Stomach smooth muscle (tissue), 2 donors: Measurements from ENCODE around the gene DIAPH3.

Experiments used
- H3K27ac ChIP-seq: one replicate; pipeline ENCODE4 v1.7.0; 2013; ENCODE audit warnings: mild to moderate bottlenecking, low read length, inconsistent platforms
- H3K27me3 ChIP-seq, 2 donors: one replicate each; pipeline ENCODE4 v1.7.0; 2013; ENCODE audit warnings: low read length in 2 of 2; ENCODE audit not compliant: insufficient read depth in 2 of 2, control insufficient read depth in 1 of 2
- H3K36me3 ChIP-seq, 2 donors: one replicate each; pipeline ENCODE4 v1.7.0; 2013; ENCODE audit warnings: low read length in 2 of 2; ENCODE audit not compliant: control insufficient read depth in 2 of 2, insufficient read depth in 2 of 2
- H3K4me1 ChIP-seq: one replicate; pipeline ENCODE4 v1.7.0; 2013; ENCODE audit warnings: low read length; ENCODE audit not compliant: control insufficient read depth, insufficient read depth
- H3K4me3 ChIP-seq, 2 donors: one replicate each; pipeline ENCODE4 v1.7.0; 2013; ENCODE audit warnings: low read length in 2 of 2
- H3K9ac ChIP-seq, 2 donors: one replicate each; pipeline ENCODE4 v1.7.0; 2013; ENCODE audit warnings: low read length in 2 of 2, mild to moderate bottlenecking in 1 of 2
- H3K9me3 ChIP-seq, 2 donors: one replicate each; pipeline ENCODE4 v1.7.0; 2013; ENCODE audit warnings: low read length in 2 of 2; ENCODE audit not compliant: control insufficient read depth in 2 of 2
- donor health status: healthy.
- donor health status: Pancreatic carcinoma.

DIAPH3 gene

GRCh38 chr13:59681636-59682311 lies 482.0 kb downstream of the DIAPH3 start:
- Histone ChIP-seq H3K4me3 (no peak overlapping the region), H3K36me3 (no peaks in the 10 kb centered on the region), H3K9ac (no peak overlapping the region), H3K27ac (no peak overlapping the region), H3K4me1 (peaks cover 6% of the 10 kb centered on the region), H3K9me3 (no peaks in the 10 kb centered on the region), H3K27me3 (no peaks in the 10 kb centered on the region)

GRCh38 chr13:59680429-59681024 lies 483.2 kb downstream of the DIAPH3 start:
- H3K36me3 ChIP-seq = no peaks in the 10 kb centered on the region
- H3K27ac ChIP-seq = no peak overlapping the region
- no peaks in the 10 kb centered on the region for H3K9me3 ChIP-seq
- peaks cover 6% of the 10 kb centered on the region for H3K4me1 ChIP-seq
- no peak overlapping the region for H3K9ac ChIP-seq
- no peaks in the 10 kb centered on the region for H3K27me3 ChIP-seq
- H3K4me3 ChIP-seq = no peak overlapping the region

DNA sequence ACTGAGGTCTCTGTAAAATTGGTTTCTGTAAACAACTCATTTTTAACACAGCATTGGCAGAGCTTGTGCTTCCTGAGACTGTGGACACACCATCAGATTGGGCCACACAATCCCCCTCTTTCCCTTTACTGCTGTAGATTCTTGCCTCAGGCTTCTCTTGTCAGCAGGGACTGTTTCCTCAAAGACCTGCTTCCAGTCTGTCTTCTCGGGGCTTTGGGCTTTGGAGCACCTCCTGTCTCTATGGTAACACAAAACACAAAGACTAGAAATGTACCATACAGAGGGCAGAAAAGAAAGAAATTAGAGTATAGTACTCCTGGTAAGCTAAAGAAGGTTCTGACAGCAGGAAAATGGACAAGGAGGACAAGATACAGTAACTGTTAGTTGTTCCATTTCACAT lies 484.5 kb downstream of the DIAPH3 start:
- H3K27ac ChIP-seq = no peak overlapping the region

DNA sequence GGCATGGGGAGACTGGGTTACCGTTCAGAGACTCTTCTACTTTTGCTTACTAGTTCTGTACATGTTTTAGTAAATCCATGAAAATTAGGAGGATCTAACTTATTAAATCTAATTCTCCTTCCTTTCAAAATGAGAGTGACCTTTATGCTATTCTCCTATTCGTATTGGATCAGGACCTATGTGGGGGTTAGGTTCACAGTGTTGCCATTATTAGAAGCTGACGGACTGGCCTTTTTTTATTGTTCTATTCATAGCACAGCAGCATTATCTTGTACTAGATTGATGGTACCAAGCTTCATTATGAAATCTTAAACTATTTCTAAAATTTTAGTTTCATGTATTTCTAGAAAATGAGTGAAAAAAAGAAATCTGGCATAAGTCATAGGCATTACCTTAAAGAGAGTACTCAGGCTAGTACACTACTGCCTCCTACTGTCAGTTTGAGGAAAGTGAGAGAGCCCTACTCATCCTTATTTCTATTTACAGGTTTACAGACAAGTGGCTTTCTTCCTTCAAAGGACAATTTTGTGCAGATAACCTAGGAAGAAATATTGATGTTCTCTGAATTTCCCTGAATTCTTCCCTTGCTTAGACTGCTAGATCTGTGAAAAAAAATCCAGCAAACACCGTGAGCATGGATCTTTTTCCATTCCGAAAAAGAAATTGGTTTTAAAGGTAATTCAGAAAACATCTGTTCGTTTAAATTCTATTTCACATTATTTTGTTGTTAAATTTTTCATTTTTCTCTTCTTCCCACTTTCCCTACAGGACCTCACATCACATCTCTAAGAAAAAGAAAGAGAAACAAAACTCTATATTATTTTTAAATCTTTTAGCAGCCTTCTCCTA lies 485.5 kb downstream of the DIAPH3 start:
- no peaks in the 10 kb centered on the region for H3K9me3 ChIP-seq

More for the DNA sequence above, 484.5 kb downstream of the DIAPH3 start:
- no peaks in the 10 kb centered on the region for H3K36me3 ChIP-seq
- H3K9me3 ChIP-seq = no peaks in the 10 kb centered on the region
- no peak overlapping the region for H3K4me3 ChIP-seq
- no peak overlapping the region for H3K9ac ChIP-seq
- H3K4me1 ChIP-seq = peaks cover 6% of the 10 kb centered on the region
- no peaks in the 10 kb centered on the region for H3K27me3 ChIP-seq

GRCh38 chr13:59677430-59677829 lies 486.3 kb downstream of the DIAPH3 start:
- H3K27me3 ChIP-seq = no peaks in the 10 kb centered on the region
- no peak overlapping the region for H3K27ac ChIP-seq
- peaks cover 6% of the 10 kb centered on the region for H3K4me1 ChIP-seq
- no peak overlapping the region for H3K4me3 ChIP-seq
- no peak overlapping the region for H3K9ac ChIP-seq
- H3K36me3 ChIP-seq = no peaks in the 10 kb centered on the region
- no peaks in the 10 kb centered on the region for H3K9me3 ChIP-seq

More for the DNA sequence above, 485.5 kb downstream of the DIAPH3 start:
- no peak overlapping the region for H3K9ac ChIP-seq
- no peak overlapping the region for H3K4me3 ChIP-seq
- H3K4me1 ChIP-seq = peaks cover 6% of the 10 kb centered on the region
- H3K27ac ChIP-seq = no peak overlapping the region
- H3K36me3 ChIP-seq = no peaks in the 10 kb centered on the region
- no peaks in the 10 kb centered on the region for H3K27me3 ChIP-seq

DNA sequence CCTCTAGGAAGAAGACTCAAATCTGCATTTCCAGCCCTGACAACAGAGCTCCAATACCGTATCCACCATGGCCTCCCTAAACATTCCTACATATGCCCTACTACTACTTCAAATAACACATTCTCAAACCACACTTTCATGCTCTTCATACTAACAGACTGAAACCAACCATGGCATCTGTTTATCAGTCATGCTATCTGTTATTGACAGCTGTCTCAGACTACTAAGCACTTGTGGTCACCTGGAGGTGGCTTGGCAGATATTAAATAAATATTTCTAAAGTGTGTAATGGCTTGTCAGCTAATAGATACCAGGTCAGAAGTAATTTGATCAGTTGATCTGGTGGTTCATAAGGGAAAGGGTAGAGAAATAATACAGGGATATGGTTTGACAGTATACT lies 489.1 kb downstream of the DIAPH3 start:
- no peak overlapping the region for H3K4me3 ChIP-seq
- H3K9ac ChIP-seq = no peak overlapping the region
- no peak overlapping the region for H3K27ac ChIP-seq
- H3K36me3 ChIP-seq = no peaks in the 10 kb centered on the region
- H3K9me3 ChIP-seq = no peaks in the 10 kb centered on the region
- H3K27me3 ChIP-seq = no peaks in the 10 kb centered on the region
- peaks cover 6% of the 10 kb centered on the region for H3K4me1 ChIP-seq

GRCh38 chr13:59673286-59673685 lies 490.4 kb downstream of the DIAPH3 start:
- no peaks in the 10 kb centered on the region for H3K4me1 ChIP-seq
- H3K27me3 ChIP-seq = no peaks in the 10 kb centered on the region
- H3K4me3 ChIP-seq = no peak overlapping the region
- H3K36me3 ChIP-seq = no peaks in the 10 kb centered on the region
- H3K9ac ChIP-seq = no peak overlapping the region
- no peak overlapping the region for H3K27ac ChIP-seq
- H3K9me3 ChIP-seq = no peaks in the 10 kb centered on the region

GRCh38 chr13:59672445-59672844 lies 491.3 kb downstream of the DIAPH3 start:
- H3K4me3 ChIP-seq = no peak overlapping the region
- no peak overlapping the region for H3K27ac ChIP-seq
- H3K27me3 ChIP-seq = no peaks in the 10 kb centered on the region
- no peak overlapping the region for H3K9ac ChIP-seq
- H3K4me1 ChIP-seq = no peaks in the 10 kb centered on the region
- H3K36me3 ChIP-seq = no peaks in the 10 kb centered on the region
- no peaks in the 10 kb centered on the region for H3K9me3 ChIP-seq

DNA sequence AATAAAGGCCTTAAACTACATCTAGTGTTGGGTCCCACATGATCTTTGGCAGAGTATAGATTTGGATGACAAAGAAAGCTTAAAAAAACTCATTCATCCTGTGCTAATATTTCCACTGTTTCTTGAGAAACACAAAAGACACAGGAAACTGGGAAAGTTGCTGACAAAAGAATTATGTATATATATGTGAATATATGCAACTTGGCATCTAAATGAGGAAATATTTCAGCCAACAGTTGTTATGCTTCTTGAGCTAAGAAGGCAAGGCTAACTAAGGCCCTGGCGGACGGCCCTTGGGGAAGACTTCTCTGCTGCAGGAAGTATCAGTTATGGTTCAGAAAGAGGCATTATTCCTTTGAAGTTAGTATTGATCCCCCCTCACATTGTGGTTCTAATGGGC lies 491.8 kb downstream of the DIAPH3 start:
- Histone ChIP-seq H3K27ac (no peak overlapping the region), H3K9me3 (no peaks in the 10 kb centered on the region), H3K9ac (no peak overlapping the region), H3K36me3 (no peaks in the 10 kb centered on the region), H3K4me3 (no peak overlapping the region), H3K27me3 (no peaks in the 10 kb centered on the region), H3K4me1 (no peaks in the 10 kb centered on the region)

DNA sequence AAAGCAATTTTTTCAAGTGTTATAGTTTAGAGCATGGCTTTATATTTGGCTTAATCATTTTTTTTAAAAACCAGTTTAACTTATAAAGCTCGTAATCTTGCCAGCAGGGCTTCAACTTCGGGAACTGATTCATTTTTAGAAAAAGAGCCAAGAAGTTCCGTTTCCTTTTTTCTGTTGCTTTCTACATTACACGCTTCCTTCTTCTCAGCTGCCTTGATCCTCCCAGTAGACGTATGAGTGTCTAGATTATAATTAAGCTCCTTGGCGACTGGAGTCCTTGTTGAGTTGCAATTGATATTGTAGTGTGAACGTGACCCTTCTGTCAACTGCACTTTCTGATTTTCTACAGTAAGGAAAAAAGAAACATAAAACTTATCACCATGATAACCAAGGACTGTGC lies 497.2 kb downstream of the DIAPH3 start:
- Histone ChIP-seq H3K4me3 (no peak overlapping the region), H3K9me3 (no peaks in the 10 kb centered on the region), H3K27ac (no peak overlapping the region), H3K36me3 (no peaks in the 10 kb centered on the region), H3K9ac (no peak overlapping the region), H3K4me1 (no peaks in the 10 kb centered on the region), H3K27me3 (no peaks in the 10 kb centered on the region)
